Hematopoietic multipotent progenitor cell treated with erythropoietin and hydrocortisone succinate and interleukin-3 and kit ligand, for 17 days (in vitro differentiated cells): ENCODE data around the gene PRRT2.
"Not testable (repeated sequence)": the region's sequence is repeated elsewhere in the genome, so short reads cannot be mapped to it uniquely, and the experiment has no call there.

ENCODE experiments used
- DNase-seq: peaks from one replicate; pipeline ENCODE4 v3.0.0-alpha.2; 2015; ENCODE audit warnings: low spot score

PRRT2 gene

GRCh38 chr16:29811896-29812665 is at the start of gene PRRT2:
Gene PRRT2 (plus strand): TSS chr16:29812193. CDS start chr16:29813055, 862 bp downstream.
- peak; percentile 28 for DNase-seq

DNA sequence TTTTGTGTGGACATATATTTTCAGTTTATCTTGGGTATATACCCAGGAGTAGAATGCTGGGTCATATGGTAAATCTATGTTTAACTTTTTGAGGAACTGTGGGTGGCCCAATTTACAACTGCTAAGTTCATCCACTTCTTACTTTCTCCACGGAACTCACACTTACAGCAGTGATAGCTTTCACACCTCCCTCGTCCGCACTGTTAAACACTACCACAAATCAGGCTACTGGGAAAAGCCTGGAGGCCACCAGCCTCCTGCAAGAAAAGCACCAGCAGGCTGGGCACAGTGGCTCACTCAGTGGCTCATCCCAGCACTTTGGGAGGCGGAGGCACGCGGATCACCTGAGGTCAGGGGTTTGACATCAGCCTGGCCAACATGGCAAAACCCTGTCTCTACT is 48.7 kb upstream of the PRRT2 start:
- DNase-seq: no peak

- no peak for DNase-seq
These were observed 46.6 kb upstream of the PRRT2 start for GRCh38 chr16:29765167-29766032.

- DNase-seq: no peak
These were observed 45.4 kb upstream of the PRRT2 start for GRCh38 chr16:29766571-29766970.

GRCh38 chr16:29767062-29767461 is 44.9 kb upstream of the PRRT2 start:
- no peak for DNase-seq

DNA sequence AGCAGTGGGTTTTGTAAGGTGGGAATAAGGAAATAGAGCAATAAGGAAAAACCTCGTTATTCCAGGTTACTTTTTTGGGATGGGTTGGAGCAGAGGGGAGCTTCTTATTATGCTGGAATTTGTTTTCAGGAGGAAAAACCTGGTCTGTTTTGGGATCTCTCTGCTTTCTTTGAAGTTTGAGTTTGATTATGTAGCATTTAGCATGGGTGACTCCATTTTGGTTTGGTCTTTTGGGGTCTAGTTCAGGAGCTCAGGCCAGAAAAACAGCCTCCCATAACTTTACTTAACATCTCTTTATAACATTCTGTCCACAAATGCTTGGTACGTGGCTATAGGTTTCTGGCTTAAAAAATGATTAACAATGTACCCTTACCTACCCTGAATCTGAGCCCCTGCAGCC is 42.5 kb upstream of the PRRT2 start:
- DNase-seq: no peak

DNA sequence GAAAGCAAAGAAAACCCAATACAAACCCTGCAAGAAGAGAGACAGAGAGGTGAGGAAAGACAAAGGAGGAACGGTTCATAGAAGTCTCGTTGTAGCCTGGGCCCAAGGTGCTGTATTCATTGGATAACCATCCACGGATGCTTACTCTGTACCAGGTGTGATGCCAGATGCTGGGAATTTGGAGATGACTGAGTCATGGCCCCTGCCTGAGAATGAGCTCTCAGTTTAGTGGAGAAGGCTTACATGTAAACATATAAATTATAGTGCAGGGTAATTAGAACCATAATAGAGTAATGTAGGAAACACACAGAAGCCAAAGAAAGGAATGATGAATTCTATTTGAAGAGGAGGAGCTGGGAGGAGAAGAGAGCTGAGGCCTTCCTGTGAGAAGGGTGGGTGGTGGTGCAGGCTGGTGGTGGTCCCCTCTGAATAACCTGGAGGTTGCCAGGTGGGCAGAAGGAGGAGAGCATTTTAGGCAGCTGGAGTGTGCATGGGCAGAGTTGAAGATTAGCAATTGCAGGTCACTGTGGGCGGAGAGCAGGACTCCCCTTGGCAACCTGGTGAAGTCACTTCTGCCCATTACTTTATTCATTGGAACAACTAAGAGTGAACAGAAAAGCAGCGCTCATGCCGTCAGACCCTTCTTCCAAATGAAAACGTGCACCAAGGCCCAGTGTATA is 41.6 kb upstream of the PRRT2 start:
- no peak for DNase-seq

DNA sequence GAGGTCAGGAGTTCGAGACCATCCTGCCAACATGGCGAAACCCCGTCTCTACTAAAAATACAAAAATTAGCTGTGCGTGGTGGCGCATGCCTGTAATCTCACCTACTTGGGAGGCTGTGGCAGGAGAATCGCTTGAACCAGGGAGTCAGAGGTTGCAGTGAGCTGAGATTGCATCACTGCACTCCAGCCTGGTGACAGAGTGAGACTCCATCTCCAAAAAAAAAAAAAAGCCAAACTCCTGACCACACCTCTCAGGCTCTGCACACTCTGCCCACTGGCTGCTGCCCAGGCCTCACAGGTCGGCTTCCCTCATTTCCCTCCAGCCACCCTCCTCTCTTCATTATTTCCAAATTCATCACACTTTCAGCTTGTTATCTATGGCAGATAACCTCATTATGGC is 39.7 kb upstream of the PRRT2 start:
- DNase-seq: not testable (repeated sequence)

DNA sequence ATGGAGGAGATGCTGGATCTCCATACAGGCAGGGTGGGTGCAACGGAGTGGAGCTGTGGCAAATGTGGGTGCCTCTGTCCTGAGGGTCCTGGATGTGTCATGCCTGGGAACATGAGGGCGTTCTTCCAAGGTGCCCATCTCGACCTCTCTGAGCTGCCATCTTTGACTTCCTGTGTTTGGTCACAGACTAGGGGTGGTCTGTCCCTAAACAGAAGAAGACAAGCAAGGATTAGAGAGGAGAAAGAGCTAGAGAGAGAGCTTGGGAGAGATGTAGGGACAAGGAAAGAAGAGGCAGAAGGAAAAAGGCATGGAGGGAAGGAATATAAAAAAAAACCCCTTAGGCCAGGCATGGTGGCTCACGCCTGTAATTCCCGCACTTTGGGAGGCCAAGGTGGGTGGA is 37.3 kb upstream of the PRRT2 start:
- DNase-seq: no peak

- DNase-seq: no peak
These were observed 36.1 kb upstream of the PRRT2 start for GRCh38 chr16:29775742-29776408.

DNA sequence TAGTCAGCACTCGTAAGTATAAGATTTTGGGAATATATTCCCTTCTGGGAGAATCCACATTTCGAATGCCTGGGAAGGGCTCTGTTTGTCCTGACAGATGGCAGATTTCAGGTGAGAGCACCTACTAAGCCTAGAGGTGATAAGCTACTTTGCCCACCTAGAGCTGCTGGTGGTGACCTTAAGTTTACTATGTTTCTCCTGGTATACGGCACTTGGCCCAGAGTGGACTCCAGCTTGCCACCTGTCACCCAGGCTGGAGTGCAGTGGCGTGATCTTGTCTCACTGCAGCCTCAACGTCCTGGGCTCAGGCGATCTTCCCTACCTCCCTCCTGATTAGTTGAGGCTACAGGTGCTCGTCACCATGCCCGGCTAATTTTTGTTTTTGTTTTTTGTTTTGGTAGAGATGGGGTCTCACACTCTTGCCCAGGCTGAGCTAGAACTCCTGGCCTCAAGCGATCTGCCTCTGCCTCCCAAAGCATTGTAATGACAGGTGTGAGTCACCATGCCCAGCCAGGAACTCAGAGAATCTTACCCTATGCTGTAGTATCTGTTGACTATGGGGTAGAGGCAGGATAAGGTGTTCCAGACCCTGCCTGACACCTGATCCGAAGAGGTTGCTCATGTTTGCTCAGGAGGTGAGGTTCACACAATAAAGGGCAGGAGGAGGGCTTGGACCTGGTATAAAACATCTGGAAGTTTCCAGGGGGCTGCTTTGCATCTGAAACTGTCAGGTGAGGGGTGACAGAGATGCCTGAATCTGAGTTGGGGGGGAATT is 34.2 kb upstream of the PRRT2 start, which contains the start of gene ZG16:
ZG16 (plus strand) TSS at position 681 of the 775 bp plus-strand sequence. CDS start 1,011 bp downstream, outside the sequence.
- DNase-seq: no peak

DNA sequence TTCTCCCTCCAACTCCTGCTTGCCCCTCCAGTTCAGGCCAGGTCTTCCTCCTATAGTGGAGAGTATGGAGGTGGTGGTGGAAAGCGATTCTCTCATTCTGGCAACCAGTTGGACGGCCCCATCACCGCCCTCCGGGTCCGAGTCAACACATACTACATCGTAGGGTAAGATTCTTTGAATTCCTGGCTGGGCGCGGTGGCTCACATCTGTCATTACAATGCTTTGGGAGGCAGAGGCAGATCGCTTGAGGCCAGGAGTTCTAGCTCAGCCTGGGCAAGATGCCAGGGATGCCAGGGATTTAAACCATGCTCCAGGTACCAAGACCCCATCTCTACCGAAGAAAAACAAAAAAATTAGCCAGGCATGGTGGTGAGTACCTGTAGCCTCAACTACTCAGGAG is 32.5 kb upstream of the PRRT2 start:
- DNase-seq: no peak

- not testable (repeated sequence) for DNase-seq
These were observed 28.7 kb upstream of the PRRT2 start for GRCh38 chr16:29783094-29783953.

- no peak for DNase-seq
These were observed 27.8 kb upstream of the PRRT2 start for GRCh38 chr16:29784157-29784556.

DNA sequence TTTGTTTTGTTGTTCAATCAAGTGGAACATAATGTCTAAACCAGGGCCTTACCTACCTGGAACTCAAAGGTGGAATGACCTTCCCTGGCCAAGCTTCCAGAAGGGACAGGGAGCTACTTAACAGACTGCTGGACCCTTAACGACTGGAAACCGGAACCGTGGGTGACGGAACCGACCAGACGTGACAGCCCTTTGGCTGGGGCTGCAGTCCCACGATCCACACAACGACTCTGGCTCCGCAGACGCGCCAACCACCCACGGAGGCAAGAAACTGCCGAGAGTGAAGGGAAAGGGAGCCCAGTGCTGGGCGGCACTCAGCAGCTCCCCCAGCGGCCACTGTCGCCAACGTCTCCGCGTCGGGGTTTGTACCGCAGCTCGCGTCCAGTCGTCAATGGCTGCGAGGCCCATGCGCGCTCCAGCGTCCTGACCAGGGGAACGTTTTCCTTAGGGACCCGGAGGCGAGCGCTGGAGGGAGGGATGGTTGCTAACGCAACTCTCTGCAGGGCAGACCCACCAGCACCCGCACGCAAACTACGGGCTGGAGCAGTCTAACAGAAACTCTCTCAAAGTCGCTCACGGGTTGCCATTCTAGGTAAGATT is 27.0 kb upstream of the PRRT2 start:
- peak; percentile 62 for DNase-seq

DNA sequence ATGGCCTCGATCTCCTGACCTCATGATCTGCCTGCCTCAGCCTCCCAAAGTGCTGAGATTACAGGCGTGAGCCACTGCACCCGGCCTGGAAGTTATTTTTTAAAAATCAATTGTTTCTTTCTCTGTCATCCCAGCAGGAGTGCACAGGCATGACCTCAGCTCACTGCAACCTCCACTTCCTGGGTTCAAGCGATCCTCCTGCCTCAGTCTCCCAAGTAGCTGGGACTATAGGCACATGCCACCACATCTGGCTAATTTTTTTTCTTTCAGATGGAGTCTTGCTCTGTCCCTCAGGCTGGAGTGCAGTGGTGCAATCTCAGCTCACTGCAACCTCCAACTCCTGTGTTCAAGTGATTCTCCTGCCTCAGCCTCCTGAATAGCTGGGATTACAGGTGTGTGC is 24.8 kb upstream of the PRRT2 start:
- DNase-seq: not testable (repeated sequence)

DNA sequence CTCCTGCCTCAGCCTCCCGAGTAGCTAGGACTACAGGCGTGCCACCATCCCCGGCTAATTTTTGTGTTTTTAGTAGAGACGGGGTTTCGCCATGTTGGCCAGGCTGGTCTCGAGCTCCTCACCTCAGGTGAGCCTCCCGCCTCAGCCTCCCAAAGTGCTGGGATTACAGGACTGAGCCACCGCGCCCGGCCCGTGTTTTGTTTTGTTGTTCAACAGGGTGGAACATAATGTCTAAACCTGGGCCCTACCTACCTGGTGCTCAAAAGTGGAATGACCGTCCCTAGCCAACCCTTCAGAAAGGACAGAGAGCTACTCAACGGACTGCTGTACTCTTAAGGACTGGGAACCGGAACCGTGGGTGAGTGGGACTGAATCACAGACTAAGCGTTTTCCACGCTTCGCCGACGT is 22.2 kb upstream of the PRRT2 start:
- DNase-seq: no peak

DNA sequence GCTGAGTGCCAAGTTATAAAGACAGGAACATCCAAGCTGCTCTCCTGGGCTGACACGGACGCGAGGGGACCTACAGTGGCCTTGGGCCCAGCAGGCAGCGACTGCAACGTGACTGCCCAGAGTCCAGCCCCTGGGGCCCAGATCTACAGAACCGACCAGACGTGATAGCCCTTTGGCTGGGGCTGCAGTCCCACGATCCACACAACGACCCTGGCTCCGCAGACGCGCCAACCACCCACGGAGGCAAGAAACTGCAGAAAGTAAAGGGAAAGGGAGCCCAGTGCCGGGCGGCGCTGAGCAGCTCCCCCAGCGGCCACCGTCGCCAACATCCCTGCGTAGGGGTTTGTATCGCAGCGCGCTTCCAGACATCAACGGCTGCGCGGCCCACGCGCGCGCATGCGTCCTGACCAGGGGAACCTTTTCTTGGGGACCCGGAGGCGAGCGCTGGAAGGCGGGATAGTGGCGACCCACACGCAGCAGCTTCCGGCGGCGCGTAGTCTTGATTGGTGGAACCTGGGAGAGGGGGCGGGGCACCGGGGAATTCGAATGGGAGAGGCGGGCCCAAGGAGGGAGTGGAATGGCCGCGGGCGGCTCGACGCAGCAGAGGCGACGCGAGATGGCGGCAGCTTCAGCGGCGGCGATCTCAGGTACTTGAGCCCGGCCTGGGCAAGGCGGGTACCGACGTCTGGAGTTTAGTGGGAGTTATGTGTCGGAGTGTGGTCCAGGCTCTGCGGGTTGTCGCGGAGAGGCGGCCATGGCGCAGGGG is 21.6 kb upstream of the PRRT2 start, which contains the start of gene KIF22:
KIF22 (plus strand) TSS at position 569 of the 766 bp plus-strand sequence; CDS start at position 578, 9 bp downstream.
- peak; percentile 99 for DNase-seq
